ENCODE data around the gene CTCF. TPM values are rescaled to one million over a fixed set of nuclear protein-coding genes. Genes with fewer than 3 reads are reported as not detected.

The CTCF gene
- total RNA-seq, 1 experiment from 2014 or later, result 30.3 TPM

- ChIA-PET CTCF (interaction anchor here (0.5 to 0.6 kb wide), 2 partner anchors 131 to 165 kb away, joined by 3 to 4 read pairs; no protein-coding TSS in a partner anchor), POLR2A (ENCODE audit: unreplicated experiment) (no interaction called here)
- no peak overlapping the region for H3K4me2 ChIP-seq (ENCODE audit: low read length)
- intact Hi-C loops (cut with micrococcal nuclease), result loop anchor here (1.0 kb wide), 1 partner anchor 127 kb away; no protein-coding TSS in a partner anchor
- no peaks in the 10 kb centered on the region for H3K9me3 ChIP-seq (ENCODE audit: low read length)
- H3K27me3 ChIP-seq (ENCODE audit: low read length), result no peaks in the 10 kb centered on the region
- no TSS peak for BruUV-seq (replicated peaks)
- H3K27ac ChIP-seq (ENCODE audit: low read length), result 0 out of 2 replicates have a peak overlapping the region, but pooled peaks have one; percentile 12
- no peak for TF ChIP-seq EZH2phosphoT487 (IDR thresholded peaks at IDR 0.05; ENCODE audit: borderline replicate concordance, low read length)
- TF ChIP-seq CTCF (conservative IDR thresholded peaks at IDR 0.05; ENCODE audit: low read depth, low read length), result no peak
- TF ChIP-seq EZH2 (IDR thresholded peaks at IDR 0.05; ENCODE audit: low read length, unreplicated experiment), result no peak
- peaks cover 5% of the 10 kb centered on the region for H3K4me1 ChIP-seq (ENCODE audit: insufficient read depth, low read length)
- no peaks in the 10 kb centered on the region for H4K20me1 ChIP-seq (ENCODE audit: low read length)
- no peak overlapping the region for H3K4me3 ChIP-seq (ENCODE audit: low read length)
- no peak overlapping the region for H3K9ac ChIP-seq (ENCODE audit: low read length)
- ATAC-seq (peak; percentile 68), DNase-seq (no peak)
- no peak overlapping the region for H2AFZ ChIP-seq (ENCODE audit: low read length)
- H3K79me2 ChIP-seq (ENCODE audit: low read length), result no peaks in the 10 kb centered on the region
- no peaks in the 10 kb centered on the region for H3F3A ChIP-seq (ENCODE audit: low read length, unreplicated experiment)
- H3K36me3 ChIP-seq (ENCODE audit: low read depth, low read length), result no peaks in the 10 kb centered on the region; the same call in 1 of the 2 replicates
- H3K9me2 ChIP-seq (replicated peaks; ENCODE audit: low read length), result no peaks in the 10 kb centered on the region
These were observed 116.2 kb downstream of the CTCF start for GRCh38 chr16:67678354-67679023.

DNA sequence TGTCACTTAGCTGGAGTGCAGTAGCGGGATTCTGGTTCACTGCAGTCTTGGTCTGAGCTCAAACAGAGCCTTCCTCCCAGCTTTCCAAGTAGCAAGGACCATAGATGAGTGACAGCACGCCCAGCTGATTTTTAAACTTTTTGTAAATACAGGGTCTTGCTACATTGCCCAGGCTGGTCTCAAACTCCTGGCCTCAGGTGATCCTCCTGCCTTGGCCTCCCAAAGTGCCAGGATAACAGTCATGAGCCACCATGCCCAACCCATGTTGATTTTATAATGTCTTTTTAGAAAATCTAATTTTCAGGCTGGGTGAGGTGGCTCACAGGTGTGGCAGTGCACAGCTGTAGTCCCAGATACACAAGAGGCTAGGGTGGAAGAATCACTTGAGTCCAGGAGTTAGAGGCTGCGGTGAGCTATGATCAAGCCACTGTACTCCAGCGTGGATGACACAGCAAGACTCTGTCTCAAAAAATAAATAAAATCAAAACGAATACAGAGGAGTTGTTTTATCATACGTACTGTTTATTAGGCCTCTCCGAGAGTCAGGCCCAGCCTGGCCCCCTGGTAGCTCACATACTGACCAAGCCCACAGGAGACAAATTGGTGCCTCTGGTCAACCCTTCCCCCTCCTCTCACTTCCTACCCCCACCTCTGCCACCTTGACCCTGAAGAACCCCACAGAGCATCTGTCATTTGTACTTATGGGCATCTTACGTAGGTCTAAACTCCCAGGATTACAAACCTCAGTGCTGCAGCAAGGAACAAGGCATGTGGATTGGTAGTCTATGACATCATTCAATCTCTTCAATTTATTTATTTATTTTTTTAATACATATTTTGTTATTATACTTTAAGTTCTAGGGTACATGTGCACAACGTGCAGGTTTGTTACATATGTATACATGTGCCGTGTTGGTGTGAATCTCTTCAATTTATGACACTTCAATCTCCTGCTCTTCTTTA, 117.9 kb downstream of the CTCF start:
- Histone ChIP-seq H3K9me3 (ENCODE audit: low read length) (no peaks in the 10 kb centered on the region), H3K36me3 (ENCODE audit: low read depth, low read length) (no peaks in the 10 kb centered on the region; the same call in 1 of the 2 replicates), H3K79me2 (ENCODE audit: low read length) (no peaks in the 10 kb centered on the region), H3F3A (ENCODE audit: low read length, unreplicated experiment) (no peaks in the 10 kb centered on the region), H3K9me2 (replicated peaks; ENCODE audit: low read length) (no peaks in the 10 kb centered on the region), H3K9ac (ENCODE audit: low read length) (no peak overlapping the region), H3K4me3 (ENCODE audit: low read length) (no peak overlapping the region), H3K27me3 (ENCODE audit: low read length) (no peaks in the 10 kb centered on the region), H3K4me2 (ENCODE audit: low read length) (no peak overlapping the region), H4K20me1 (ENCODE audit: low read length) (no peaks in the 10 kb centered on the region), H3K27ac (ENCODE audit: low read length) (no peak overlapping the region), H2AFZ (ENCODE audit: low read length) (no peak overlapping the region), H3K4me1 (ENCODE audit: insufficient read depth, low read length) (peaks cover 9% of the 10 kb centered on the region)
- no TSS peak for BruUV-seq (replicated peaks)
- TF ChIP-seq EZH2phosphoT487 (IDR thresholded peaks at IDR 0.05; ENCODE audit: borderline replicate concordance, low read length) (no peak), CTCF (conservative IDR thresholded peaks at IDR 0.05; ENCODE audit: low read depth, low read length) (no peak), EZH2 (IDR thresholded peaks at IDR 0.05; ENCODE audit: low read length, unreplicated experiment) (no peak)
- intact Hi-C loops (cut with micrococcal nuclease), result no loop called here
- ATAC-seq (no peak), DNase-seq (no peak)
- POLR2A ChIA-PET (ENCODE audit: unreplicated experiment), result interaction anchor here (0.6 kb wide), 1 partner anchor 39 kb away, joined by 3 read pairs; no protein-coding TSS in a partner anchor
- CTCF ChIA-PET, result interaction anchor here (0.6 kb wide), 2 partner anchors 11 to 137 kb away, joined by 3 read pairs; no protein-coding TSS in a partner anchor
